Peyer's patch (tissue), 4 donors: Measurements from ENCODE around the gene GK2. TPM values are rescaled to one million over a fixed set of nuclear protein-coding genes. Genes with fewer than 3 reads are reported as not detected.

Experiments used
- DNase-seq, 3 donors: peaks; one replicate each; pipeline ENCODE4 v3.0.0-alpha.2; 2017 to 2019
- H3K27ac ChIP-seq, 4 donors: fragments of 200-600 bp; sonication (generic); one replicate each; pipeline ENCODE4 v1.5.1; 2016 to 2019
- H3K27me3 ChIP-seq, 2 donors: fragments of 200-600 bp; sonication (generic); one replicate each; pipeline ENCODE4 v1.5.1; 2019
- H3K36me3 ChIP-seq, 3 donors: fragments of 200-600 bp; sonication (generic); one replicate each; pipeline ENCODE4 v1.5.1; 2016 to 2019
- H3K4me1 ChIP-seq, 4 donors: fragments of 200-600 bp; sonication (generic); one replicate each; pipeline ENCODE4 v1.5.1; 2016 to 2019
- H3K4me3 ChIP-seq, 4 donors: fragments of 200-600 bp; sonication (generic); 1 replicate in 3 of 4; 2 replicates in 1 of 4; pipeline ENCODE4 v1.5.1; 2016 to 2019; ENCODE audit warnings: mild to moderate bottlenecking in 1 of 4
- H3K9me3 ChIP-seq, 4 donors: fragments of 200-600 bp; sonication (generic); one replicate each; pipeline ENCODE4 v1.5.1; 2016 to 2019; ENCODE audit warnings: mild to moderate bottlenecking in 1 of 4
- POLR2A ChIP-seq, 2 donors: fragments of 450-650 bp; IDR thresholded peaks; one replicate each; pipeline ENCODE4 v1.5.1; 2017; ENCODE audit warnings: antibody characterized with exemption in 2 of 2, mild to moderate bottlenecking in 2 of 2, moderate library complexity in 2 of 2
- total RNA-seq, 4 donors: library from RNA; depleted of rRNA; stranded (reverse); fragments of >200 nt; gene quantifications; one replicate each; pipeline ENCODE4 v1.1.0, GENCODE V29; 2016
- TF ChIP-seq, protein P1 (sequence below), 6 experiments: fragments of 450-650 bp in 4 of 6; fragments of 200-600 bp in 2 of 6; sonication (generic) in 1 of 6; IDR thresholded peaks; one replicate each; pipeline ENCODE4 v1.5.1; 2017 to 2019; ENCODE audit warnings: antibody characterized with exemption in 6 of 6, mild to moderate bottlenecking in 3 of 6, moderate library complexity in 1 of 6

GK2 gene
- total RNA-seq, 4 donors from 2014 or later = not detected

DNA sequence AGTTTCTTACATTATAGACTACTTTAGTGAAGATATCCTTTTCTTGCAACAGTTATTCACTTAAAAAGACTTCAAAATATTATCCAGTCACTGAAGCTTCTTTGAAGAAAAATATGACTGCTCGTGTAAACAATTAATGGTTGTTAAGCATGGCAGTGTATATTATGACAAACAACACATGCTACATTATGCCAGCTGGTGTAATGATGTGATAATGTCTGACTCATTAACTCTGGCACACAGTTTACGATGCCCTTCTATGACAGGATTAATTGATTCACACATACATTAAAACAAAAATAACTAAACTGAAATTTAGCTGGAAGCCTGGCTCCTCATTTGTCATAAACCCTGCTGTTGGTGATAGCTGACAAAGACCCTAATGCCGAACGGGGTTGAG, 22.4 kb downstream of the GK2 start:
- H3K4me1 ChIP-seq = no peaks in the 10 kb centered on the region
- no peaks in the 10 kb centered on the region for H3K9me3 ChIP-seq
- no peak for TF ChIP-seq POLR2A (IDR thresholded peaks at IDR 0.05)
- TF ChIP-seq, protein P1, sequence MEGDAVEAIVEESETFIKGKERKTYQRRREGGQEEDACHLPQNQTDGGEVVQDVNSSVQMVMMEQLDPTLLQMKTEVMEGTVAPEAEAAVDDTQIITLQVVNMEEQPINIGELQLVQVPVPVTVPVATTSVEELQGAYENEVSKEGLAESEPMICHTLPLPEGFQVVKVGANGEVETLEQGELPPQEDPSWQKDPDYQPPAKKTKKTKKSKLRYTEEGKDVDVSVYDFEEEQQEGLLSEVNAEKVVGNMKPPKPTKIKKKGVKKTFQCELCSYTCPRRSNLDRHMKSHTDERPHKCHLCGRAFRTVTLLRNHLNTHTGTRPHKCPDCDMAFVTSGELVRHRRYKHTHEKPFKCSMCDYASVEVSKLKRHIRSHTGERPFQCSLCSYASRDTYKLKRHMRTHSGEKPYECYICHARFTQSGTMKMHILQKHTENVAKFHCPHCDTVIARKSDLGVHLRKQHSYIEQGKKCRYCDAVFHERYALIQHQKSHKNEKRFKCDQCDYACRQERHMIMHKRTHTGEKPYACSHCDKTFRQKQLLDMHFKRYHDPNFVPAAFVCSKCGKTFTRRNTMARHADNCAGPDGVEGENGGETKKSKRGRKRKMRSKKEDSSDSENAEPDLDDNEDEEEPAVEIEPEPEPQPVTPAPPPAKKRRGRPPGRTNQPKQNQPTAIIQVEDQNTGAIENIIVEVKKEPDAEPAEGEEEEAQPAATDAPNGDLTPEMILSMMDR (IDR thresholded peaks at IDR 0.05) = no peak
- DNase-seq = no peak
- no peak overlapping the region for H3K4me3 ChIP-seq
- no peak overlapping the region for H3K27ac ChIP-seq
- no peaks in the 10 kb centered on the region for H3K27me3 ChIP-seq
- H3K36me3 ChIP-seq = no peaks in the 10 kb centered on the region

DNA sequence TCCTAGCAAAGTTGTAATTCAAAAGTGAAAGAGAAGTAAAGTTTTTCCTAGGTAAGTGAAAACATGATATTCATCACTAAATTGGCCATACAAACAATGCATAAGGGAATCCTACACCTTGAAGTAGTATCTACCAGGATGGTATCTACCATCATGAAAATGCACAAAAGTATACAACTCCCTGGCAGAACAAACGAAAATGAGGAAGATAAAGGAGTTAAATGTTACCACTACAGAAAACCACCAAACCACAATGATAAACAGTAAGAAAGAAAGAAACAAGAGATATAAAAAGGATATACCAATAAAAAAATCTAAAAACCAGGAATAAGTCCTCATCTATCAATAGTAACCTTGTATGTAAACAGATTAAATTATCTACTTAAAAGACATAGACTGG, 26.9 kb downstream of the GK2 start:
- H3K27ac ChIP-seq = no peak overlapping the region
- TF ChIP-seq POLR2A (IDR thresholded peaks at IDR 0.05) = no peak
- TF ChIP-seq, protein P1 (IDR thresholded peaks at IDR 0.05) = no peak
- H3K27me3 ChIP-seq = no peaks in the 10 kb centered on the region
- H3K4me1 ChIP-seq = no peaks in the 10 kb centered on the region
- no peak for DNase-seq
- H3K36me3 ChIP-seq = no peaks in the 10 kb centered on the region
- H3K4me3 ChIP-seq = no peak overlapping the region
- H3K9me3 ChIP-seq = no peaks in the 10 kb centered on the region

DNA sequence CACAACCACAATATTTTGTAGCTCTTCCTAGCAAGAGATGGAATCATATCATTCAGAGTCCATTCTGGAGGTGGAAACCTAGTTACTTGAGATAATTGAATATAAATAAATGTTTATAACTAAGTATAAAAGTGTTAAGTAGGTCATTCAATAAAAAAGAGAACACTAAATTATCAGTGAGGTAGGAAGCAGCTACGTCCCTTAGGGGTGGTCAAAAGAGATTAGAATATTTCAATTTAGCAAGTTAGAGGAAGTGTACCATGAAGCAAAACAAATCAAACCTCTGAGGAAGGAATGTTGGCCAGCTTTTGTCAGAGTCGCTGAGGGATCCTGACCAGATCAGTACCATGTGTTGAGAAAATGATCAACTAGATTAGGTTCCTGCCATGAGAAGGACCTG, 38.0 kb downstream of the GK2 start:
- TF ChIP-seq POLR2A (IDR thresholded peaks at IDR 0.05) = no peak
- TF ChIP-seq, protein P1 (IDR thresholded peaks at IDR 0.05) = no peak
- DNase-seq = no peak
- H3K27me3 ChIP-seq = no peaks in the 10 kb centered on the region
- H3K27ac ChIP-seq = no peak overlapping the region
- H3K36me3 ChIP-seq = no peaks in the 10 kb centered on the region
- no peaks in the 10 kb centered on the region for H3K4me1 ChIP-seq
- no peaks in the 10 kb centered on the region for H3K9me3 ChIP-seq
- no peak overlapping the region for H3K4me3 ChIP-seq

DNA sequence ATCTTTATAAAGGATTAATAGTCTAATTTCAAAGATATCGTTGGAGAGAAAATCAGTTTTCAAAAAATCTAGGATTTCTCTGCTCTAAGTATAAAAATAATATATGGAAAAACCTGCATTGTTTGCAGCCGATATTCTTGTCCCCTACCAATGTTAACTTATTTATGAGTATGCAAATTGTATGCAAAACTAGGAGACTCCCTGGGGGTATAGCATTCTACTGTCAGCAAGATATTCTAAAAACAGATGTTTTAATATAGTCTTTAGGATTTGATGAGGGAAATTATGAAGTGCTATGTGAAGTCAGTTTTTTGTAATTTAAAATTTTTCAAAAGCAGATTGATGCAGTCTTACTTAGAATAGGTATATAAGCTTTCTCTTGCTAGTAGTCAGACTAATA, 40.9 kb downstream of the GK2 start:
- DNase-seq = no peak
- Histone ChIP-seq H3K36me3 (no peaks in the 10 kb centered on the region), H3K4me1 (no peaks in the 10 kb centered on the region), H3K9me3 (no peaks in the 10 kb centered on the region), H3K27ac (no peak overlapping the region), H3K4me3 (no peak overlapping the region), H3K27me3 (no peaks in the 10 kb centered on the region)
- no peak for TF ChIP-seq POLR2A (IDR thresholded peaks at IDR 0.05)
- TF ChIP-seq, protein P1 (IDR thresholded peaks at IDR 0.05) = no peak

DNA sequence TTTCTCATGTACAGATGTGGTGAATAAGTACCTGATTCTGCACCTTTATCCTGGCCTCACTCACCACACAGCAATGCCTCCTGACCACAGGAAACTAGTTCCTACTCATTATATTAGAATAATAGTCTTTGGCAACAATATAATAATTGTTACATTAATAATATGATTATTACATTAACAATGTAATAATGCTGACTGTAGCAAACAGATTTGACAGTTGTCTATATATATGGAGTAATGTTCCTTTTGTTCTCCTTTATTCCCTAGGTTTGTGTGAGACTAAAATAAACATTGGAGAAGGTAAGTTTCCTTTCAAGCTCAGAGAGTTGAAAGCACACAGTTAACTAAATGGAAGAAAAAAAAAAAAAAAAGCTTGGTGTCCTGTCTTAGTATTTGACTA, 41.6 kb downstream of the GK2 start:
- Histone ChIP-seq H3K36me3 (no peaks in the 10 kb centered on the region), H3K9me3 (no peaks in the 10 kb centered on the region), H3K4me3 (no peak overlapping the region), H3K27me3 (no peaks in the 10 kb centered on the region), H3K27ac (no peak overlapping the region), H3K4me1 (no peaks in the 10 kb centered on the region)
- DNase-seq = no peak
- no peak for TF ChIP-seq POLR2A (IDR thresholded peaks at IDR 0.05)
- TF ChIP-seq, protein P1 (IDR thresholded peaks at IDR 0.05) = no peak

DNA sequence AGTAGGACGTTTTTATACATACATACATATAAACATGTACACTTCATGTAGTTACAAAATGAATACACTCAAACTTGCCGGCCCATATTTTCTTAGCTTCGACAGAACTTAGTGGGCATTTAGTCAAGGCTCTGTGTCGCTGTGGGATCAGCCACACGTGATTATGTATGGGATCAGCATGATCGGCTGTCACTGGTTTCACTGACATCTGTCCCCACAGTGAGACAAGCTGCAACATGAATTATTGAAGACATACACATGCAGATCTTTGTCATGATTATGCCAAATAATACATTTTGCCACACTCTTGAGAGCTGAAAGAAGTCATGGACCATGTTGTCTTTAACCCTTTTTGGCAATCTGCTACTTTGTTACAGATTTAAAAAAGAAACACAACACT, 44.0 kb downstream of the GK2 start:
- Histone ChIP-seq H3K4me3 (no peak overlapping the region), H3K9me3 (no peaks in the 10 kb centered on the region), H3K27me3 (no peaks in the 10 kb centered on the region), H3K4me1 (no peaks in the 10 kb centered on the region), H3K36me3 (no peaks in the 10 kb centered on the region), H3K27ac (no peak overlapping the region)
- DNase-seq = no peak
- TF ChIP-seq, protein P1 (IDR thresholded peaks at IDR 0.05) = no peak
- TF ChIP-seq POLR2A (IDR thresholded peaks at IDR 0.05) = no peak
